Osteoblast (primary cell): ENCODE data around the gene TMIGD2. TPM values are rescaled to one million over a fixed set of nuclear protein-coding genes. Genes with fewer than 3 reads are reported as not detected.

Experiments
- total RNA-seq: library from RNA; depleted of rRNA; stranded (reverse); fragments of >200 nt; gene quantifications from 2 replicates; pipeline ENCODE4 v1.2.3, GENCODE V29; 2012

The TMIGD2 gene
- total RNA-seq, 1 donor: not detected

Other genes starting within 250 kb of the TMIGD2 start
- gene ZBTB7A, start 235.5 kb downstream of the TMIGD2 start, total RNA-seq: 38.6 and 42.7 TPM in 2 replicates
- gene MAP2K2, start 178.3 kb downstream of the TMIGD2 start, total RNA-seq: 221 and 233 TPM in 2 replicates
- not detected in 2 replicates for gene CREB3L3, start 148.8 kb downstream of the TMIGD2 start, total RNA-seq
- 8.3 and 16.3 TPM in 2 replicates for gene SIRT6, start 119.8 kb downstream of the TMIGD2 start, total RNA-seq
- 0.29 and 0.72 TPM in 2 replicates for gene ANKRD24, start 119.7 kb downstream of the TMIGD2 start, total RNA-seq
- not detected in 2 replicates for gene EBI3, start 72.9 kb downstream of the TMIGD2 start, total RNA-seq
- gene YJU2, start 55.3 kb downstream of the TMIGD2 start, total RNA-seq: 15.3 and 17.0 TPM in 2 replicates
- not detected in 2 replicates for gene SHD, start 23.1 kb downstream of the TMIGD2 start, total RNA-seq
- 0.29 and 1.1 TPM in 2 replicates for gene FSD1, start 2.2 kb upstream of the TMIGD2 start, total RNA-seq
- 2.4 and 2.5 TPM in 2 replicates for gene STAP2, start 36.4 kb upstream of the TMIGD2 start, total RNA-seq
- 6.8 and 6.9 TPM in 2 replicates for gene MPND, start 41.2 kb upstream of the TMIGD2 start, total RNA-seq
- gene SH3GL1, start 98.2 kb upstream of the TMIGD2 start, total RNA-seq: 83.2 and 84.9 TPM in 2 replicates
- gene CHAF1A, start 100.3 kb upstream of the TMIGD2 start, total RNA-seq: 3.6 and 5.6 TPM in 2 replicates
- gene UBXN6, start 155.4 kb upstream of the TMIGD2 start, total RNA-seq: 120 and 136 TPM in 2 replicates
- gene HDGFL2, start 169.9 kb upstream of the TMIGD2 start, total RNA-seq: 44.2 and 48.5 TPM in 2 replicates
- under 0.01 TPM in 2 replicates for gene PLIN4, start 216.1 kb upstream of the TMIGD2 start, total RNA-seq
- 0.36 TPM in 1 of 2 replicates, not detected in the other for gene PLIN5, start 232.8 kb upstream of the TMIGD2 start, total RNA-seq
- not detected in 2 replicates for gene LRG1, start 237.6 kb upstream of the TMIGD2 start, total RNA-seq